ENCODE data around the gene RNF180. TPM values are rescaled to one million over a fixed set of nuclear protein-coding genes. Genes with fewer than 3 reads are reported as not detected.

The RNF180 gene
- total RNA-seq, 1 experiment from 2014 or later: 2.7 TPM

DNA sequence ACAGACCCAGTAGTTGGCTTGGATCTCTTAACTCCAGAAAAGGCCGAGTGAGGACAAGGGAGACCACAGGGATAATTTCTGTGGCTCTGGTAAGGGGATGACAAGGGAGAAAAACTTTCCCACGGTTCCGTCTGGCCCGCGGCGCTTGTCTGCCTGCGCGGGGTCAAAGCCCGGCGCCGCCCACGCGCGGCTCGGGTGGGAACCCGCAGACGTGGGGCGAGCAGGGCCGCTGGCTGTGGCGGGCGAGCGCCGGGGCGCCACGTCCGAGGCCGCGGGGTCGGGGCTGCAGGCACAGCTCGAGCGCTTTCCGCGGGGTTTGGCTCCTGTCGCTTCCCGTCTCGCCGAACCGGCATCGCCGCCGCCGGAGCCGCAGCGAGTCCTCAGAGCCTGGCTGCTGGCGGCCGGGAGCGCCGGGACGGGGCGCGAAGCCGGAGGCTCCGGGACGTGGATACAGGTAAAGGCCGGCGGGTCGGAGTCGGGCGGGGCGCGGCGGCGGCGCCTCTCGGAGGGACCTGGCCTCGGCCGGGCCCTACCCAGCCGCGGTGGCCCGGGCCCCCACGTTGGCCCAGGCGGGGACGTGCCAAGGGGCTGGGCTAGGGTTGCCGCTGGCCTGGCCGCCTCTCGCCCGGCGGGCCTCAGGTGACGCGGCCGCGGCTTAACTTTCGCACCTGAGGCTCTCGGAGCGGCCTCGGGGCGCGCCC, at the start of gene RNF180 (continued):
- TF ChIP-seq JUN (CRISPR knock-in tag; IDR thresholded peaks at IDR 0.05) (no peak), SP1 (CRISPR knock-in tag; conservative IDR thresholded peaks at IDR 0.05) (0 out of 2 replicates have a peak, but pooled peaks have one; percentile 26), KAT7 (CRISPR knock-in tag; IDR thresholded peaks at IDR 0.05; ENCODE audit: borderline replicate concordance) (no peak), ZNF425 (CRISPR knock-in tag; conservative IDR thresholded peaks at IDR 0.05) (no peak), ATF1 (CRISPR knock-in tag; IDR thresholded peaks at IDR 0.05) (0 out of 2 replicates have a peak, but pooled peaks have one; percentile 23), TEAD1 (CRISPR knock-in tag; IDR thresholded peaks at IDR 0.05) (peak; percentile 17; the same call in 1 of the 2 replicates), ZNF396 (CRISPR knock-in tag; IDR thresholded peaks at IDR 0.05; ENCODE audit: borderline replicate concordance) (no peak), PREB (CRISPR knock-in tag; IDR thresholded peaks at IDR 0.05; ENCODE audit: borderline replicate concordance) (no peak), GRHL2 (CRISPR knock-in tag; IDR thresholded peaks at IDR 0.05; ENCODE audit: insufficient replicate concordance, severe bottlenecking) (no peak), MAX (CRISPR knock-in tag; IDR thresholded peaks at IDR 0.05) (no peak; the same call in 1 of the 2 replicates), NFYB (CRISPR knock-in tag; conservative IDR thresholded peaks at IDR 0.05; ENCODE audit: low read depth) (no peak), ETV6 (CRISPR knock-in tag; IDR thresholded peaks at IDR 0.05) (peak; percentile 43; the same call in 1 of the 2 replicates), GABPB1 (CRISPR knock-in tag; IDR thresholded peaks at IDR 0.05) (no peak), IRF2 (CRISPR knock-in tag; IDR thresholded peaks at IDR 0.05; ENCODE audit: borderline replicate concordance, low read depth) (no peak), RORB (CRISPR knock-in tag; IDR thresholded peaks at IDR 0.05) (no peak)
- TF ChIP-seq, protein P1, sequence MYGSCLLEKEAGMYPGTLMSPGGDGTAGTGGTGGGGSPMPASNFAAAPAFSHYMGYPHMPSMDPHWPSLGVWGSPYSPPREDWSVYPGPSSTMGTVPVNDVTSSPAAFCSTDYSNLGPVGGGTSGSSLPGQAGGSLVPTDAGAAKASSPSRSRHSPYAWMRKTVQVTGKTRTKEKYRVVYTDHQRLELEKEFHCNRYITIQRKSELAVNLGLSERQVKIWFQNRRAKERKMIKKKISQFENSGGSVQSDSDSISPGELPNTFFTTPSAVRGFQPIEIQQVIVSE (CRISPR knock-in tag; IDR thresholded peaks at IDR 0.05; ENCODE audit: borderline replicate concordance): no peak
- TF ChIP-seq, protein P2, sequence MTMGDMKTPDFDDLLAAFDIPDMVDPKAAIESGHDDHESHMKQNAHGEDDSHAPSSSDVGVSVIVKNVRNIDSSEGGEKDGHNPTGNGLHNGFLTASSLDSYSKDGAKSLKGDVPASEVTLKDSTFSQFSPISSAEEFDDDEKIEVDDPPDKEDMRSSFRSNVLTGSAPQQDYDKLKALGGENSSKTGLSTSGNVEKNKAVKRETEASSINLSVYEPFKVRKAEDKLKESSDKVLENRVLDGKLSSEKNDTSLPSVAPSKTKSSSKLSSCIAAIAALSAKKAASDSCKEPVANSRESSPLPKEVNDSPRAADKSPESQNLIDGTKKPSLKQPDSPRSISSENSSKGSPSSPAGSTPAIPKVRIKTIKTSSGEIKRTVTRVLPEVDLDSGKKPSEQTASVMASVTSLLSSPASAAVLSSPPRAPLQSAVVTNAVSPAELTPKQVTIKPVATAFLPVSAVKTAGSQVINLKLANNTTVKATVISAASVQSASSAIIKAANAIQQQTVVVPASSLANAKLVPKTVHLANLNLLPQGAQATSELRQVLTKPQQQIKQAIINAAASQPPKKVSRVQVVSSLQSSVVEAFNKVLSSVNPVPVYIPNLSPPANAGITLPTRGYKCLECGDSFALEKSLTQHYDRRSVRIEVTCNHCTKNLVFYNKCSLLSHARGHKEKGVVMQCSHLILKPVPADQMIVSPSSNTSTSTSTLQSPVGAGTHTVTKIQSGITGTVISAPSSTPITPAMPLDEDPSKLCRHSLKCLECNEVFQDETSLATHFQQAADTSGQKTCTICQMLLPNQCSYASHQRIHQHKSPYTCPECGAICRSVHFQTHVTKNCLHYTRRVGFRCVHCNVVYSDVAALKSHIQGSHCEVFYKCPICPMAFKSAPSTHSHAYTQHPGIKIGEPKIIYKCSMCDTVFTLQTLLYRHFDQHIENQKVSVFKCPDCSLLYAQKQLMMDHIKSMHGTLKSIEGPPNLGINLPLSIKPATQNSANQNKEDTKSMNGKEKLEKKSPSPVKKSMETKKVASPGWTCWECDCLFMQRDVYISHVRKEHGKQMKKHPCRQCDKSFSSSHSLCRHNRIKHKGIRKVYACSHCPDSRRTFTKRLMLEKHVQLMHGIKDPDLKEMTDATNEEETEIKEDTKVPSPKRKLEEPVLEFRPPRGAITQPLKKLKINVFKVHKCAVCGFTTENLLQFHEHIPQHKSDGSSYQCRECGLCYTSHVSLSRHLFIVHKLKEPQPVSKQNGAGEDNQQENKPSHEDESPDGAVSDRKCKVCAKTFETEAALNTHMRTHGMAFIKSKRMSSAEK (CRISPR knock-in tag; IDR thresholded peaks at IDR 0.05; ENCODE audit: borderline replicate concordance): no peak
- TF ChIP-seq, protein P3, sequence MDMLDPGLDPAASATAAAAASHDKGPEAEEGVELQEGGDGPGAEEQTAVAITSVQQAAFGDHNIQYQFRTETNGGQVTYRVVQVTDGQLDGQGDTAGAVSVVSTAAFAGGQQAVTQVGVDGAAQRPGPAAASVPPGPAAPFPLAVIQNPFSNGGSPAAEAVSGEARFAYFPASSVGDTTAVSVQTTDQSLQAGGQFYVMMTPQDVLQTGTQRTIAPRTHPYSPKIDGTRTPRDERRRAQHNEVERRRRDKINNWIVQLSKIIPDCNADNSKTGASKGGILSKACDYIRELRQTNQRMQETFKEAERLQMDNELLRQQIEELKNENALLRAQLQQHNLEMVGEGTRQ (CRISPR knock-in tag; IDR thresholded peaks at IDR 0.05): no peak

All from WTC11 (cell line).